HG03025 (cell line): ENCODE measurements around the gene MLST8.
A peak's percentile ranks its signal among the peaks of the same experiment; 100 is the strongest.

Experiments
- ATAC-seq: cut with Tn5 transposase; IDR thresholded peaks from one replicate; pipeline ENCODE4 v1.9.1; 2021; ENCODE audit warnings: mild to moderate bottlenecking, moderate library complexity; ENCODE audit not compliant: unreplicated experiment, low FRiP score

The MLST8 gene

GRCh38 chr16:2206780-2207433, 1.7 kb downstream of the MLST8 start:
- no peak for ATAC-seq

GRCh38 chr16:2207872-2208271, 2.6 kb downstream of the MLST8 start:
- no peak for ATAC-seq

GRCh38 chr16:2208308-2208707, 3.1 kb downstream of the MLST8 start:
- no peak for ATAC-seq

GRCh38 chr16:2208772-2209171, 3.5 kb downstream of the MLST8 start:
- ATAC-seq: no peak

- ATAC-seq: no peak
Observed at GRCh38 chr16:2209258-2210008, 4.2 kb downstream of the MLST8 start.

GRCh38 chr16:2210009-2210332, 4.7 kb downstream of the MLST8 start:
- no peak for ATAC-seq

GRCh38 chr16:2210386-2211365, 5.4 kb downstream of the MLST8 start, which contains the start of gene BRICD5:
Gene BRICD5 (minus strand): TSS chr16:2210863. CDS start chr16:2210833, 30 bp downstream.
- ATAC-seq: no peak

- no peak for ATAC-seq
Observed at GRCh38 chr16:2211923-2212347, 6.7 kb downstream of the MLST8 start.

- ATAC-seq: no peak
Observed at GRCh38 chr16:2212362-2213324, 7.4 kb downstream of the MLST8 start.

GRCh38 chr16:2213817-2214718, 8.8 kb downstream of the MLST8 start:
- ATAC-seq: peak; percentile 22

- peak; percentile 80 for ATAC-seq
Observed at GRCh38 chr16:2214719-2214968, 9.4 kb downstream of the MLST8 start, which contains the start of gene PGP. Gene PGP (minus strand): TSS chr16:2214840. CDS start chr16:2214777, 63 bp downstream.

GRCh38 chr16:2216330-2216729, 11.1 kb downstream of the MLST8 start:
- ATAC-seq: no peak

- peak; percentile 87 for ATAC-seq
Observed at GRCh38 chr16:2223221-2223941, 18.1 kb downstream of the MLST8 start, which contains the start of gene E4F1. Gene E4F1 (plus strand): TSS chr16:2223591. CDS start chr16:2223614, 23 bp downstream.

- ATAC-seq: peak; percentile 9
Observed at GRCh38 chr16:2223942-2224486, 18.8 kb downstream of the MLST8 start.

- ATAC-seq: no peak
Observed at GRCh38 chr16:2226245-2226793, 21.1 kb downstream of the MLST8 start.

- no peak for ATAC-seq
Observed at GRCh38 chr16:2226918-2227317, 21.7 kb downstream of the MLST8 start.

- no peak for ATAC-seq
Observed at GRCh38 chr16:2228161-2228824, 23.0 kb downstream of the MLST8 start.
